GM18511 (cell line): ENCODE data around the gene MYH13.
"Not testable (repeated sequence)": the region's sequence is repeated elsewhere in the genome, so short reads cannot be mapped to it uniquely, and the experiment has no call there.

Source experiments
- ATAC-seq: cut with Tn5 transposase; IDR thresholded peaks from one replicate; pipeline ENCODE4 v1.9.1; 2021; ENCODE audit warnings: mild to moderate bottlenecking, moderate library complexity; ENCODE audit not compliant: unreplicated experiment

The MYH13 gene

GRCh38 chr17:10306585-10306984 lies 66.2 kb downstream of the MYH13 start:
- ATAC-seq, result no peak

GRCh38 chr17:10305398-10305797 lies 67.4 kb downstream of the MYH13 start:
- no peak for ATAC-seq

- ATAC-seq, result no peak
These were observed 68.0 kb downstream of the MYH13 start for GRCh38 chr17:10304758-10305300.

- ATAC-seq, result no peak
These were observed 75.1 kb downstream of the MYH13 start for GRCh38 chr17:10297691-10298090.

- peak; percentile 58 for ATAC-seq
These were observed 77.0 kb downstream of the MYH13 start for GRCh38 chr17:10295728-10296343.

GRCh38 chr17:10294180-10294579 lies 78.6 kb downstream of the MYH13 start:
- peak; percentile 70 for ATAC-seq

- ATAC-seq, result peak; percentile 73
These were observed 80.5 kb downstream of the MYH13 start for GRCh38 chr17:10292057-10292937.

GRCh38 chr17:10291576-10291975 lies 81.2 kb downstream of the MYH13 start:
- ATAC-seq, result not testable (repeated sequence)

- ATAC-seq, result no peak
These were observed 82.8 kb downstream of the MYH13 start for GRCh38 chr17:10290041-10290440.

GRCh38 chr17:10286324-10286723 lies 86.5 kb downstream of the MYH13 start:
- ATAC-seq, result no peak

- ATAC-seq, result no peak
These were observed 86.9 kb downstream of the MYH13 start for GRCh38 chr17:10285896-10286295.

- ATAC-seq, result no peak
These were observed 92.7 kb downstream of the MYH13 start for GRCh38 chr17:10280068-10280467.

- no peak for ATAC-seq
These were observed 94.6 kb downstream of the MYH13 start for GRCh38 chr17:10278218-10278617.

- no peak for ATAC-seq
These were observed 96.4 kb downstream of the MYH13 start for GRCh38 chr17:10276436-10276835.

GRCh38 chr17:10275418-10275817 lies 97.4 kb downstream of the MYH13 start:
- ATAC-seq, result no peak

- no peak for ATAC-seq
These were observed 101.7 kb downstream of the MYH13 start for GRCh38 chr17:10271106-10271562.

GRCh38 chr17:10270258-10270657 lies 102.5 kb downstream of the MYH13 start:
- ATAC-seq, result no peak

- no peak for ATAC-seq
These were observed 104.8 kb downstream of the MYH13 start for GRCh38 chr17:10268005-10268404.

- peak; percentile 72 for ATAC-seq
These were observed 106.4 kb downstream of the MYH13 start for GRCh38 chr17:10266296-10266876.

GRCh38 chr17:10265100-10265810 lies 107.6 kb downstream of the MYH13 start:
- peak; percentile 64 for ATAC-seq

- ATAC-seq, result no peak
These were observed 108.8 kb downstream of the MYH13 start for GRCh38 chr17:10264051-10264450.
